HG02943 (cell line): Measurements from ENCODE around the gene CTRB1.
"Not testable (repeated sequence)": the region's sequence is repeated elsewhere in the genome, so short reads cannot be mapped to it uniquely, and the experiment has no call there.

ENCODE experiments used
- ATAC-seq: cut with Tn5 transposase; IDR thresholded peaks from one replicate; pipeline ENCODE4 v1.9.1; 2021; ENCODE audit warnings: mild to moderate bottlenecking, low read depth, moderate library complexity; ENCODE audit not compliant: unreplicated experiment

CTRB1 gene

GRCh38 chr16:75264999-75265910 is 46.5 kb downstream of the CTRB1 start:
- peak; percentile 19 for ATAC-seq

- ATAC-seq: peak; percentile 64
Observed at GRCh38 chr16:75265911-75266701, 47.3 kb downstream of the CTRB1 start.

- ATAC-seq: no peak
Observed at GRCh38 chr16:75266738-75267630, 48.2 kb downstream of the CTRB1 start.

DNA sequence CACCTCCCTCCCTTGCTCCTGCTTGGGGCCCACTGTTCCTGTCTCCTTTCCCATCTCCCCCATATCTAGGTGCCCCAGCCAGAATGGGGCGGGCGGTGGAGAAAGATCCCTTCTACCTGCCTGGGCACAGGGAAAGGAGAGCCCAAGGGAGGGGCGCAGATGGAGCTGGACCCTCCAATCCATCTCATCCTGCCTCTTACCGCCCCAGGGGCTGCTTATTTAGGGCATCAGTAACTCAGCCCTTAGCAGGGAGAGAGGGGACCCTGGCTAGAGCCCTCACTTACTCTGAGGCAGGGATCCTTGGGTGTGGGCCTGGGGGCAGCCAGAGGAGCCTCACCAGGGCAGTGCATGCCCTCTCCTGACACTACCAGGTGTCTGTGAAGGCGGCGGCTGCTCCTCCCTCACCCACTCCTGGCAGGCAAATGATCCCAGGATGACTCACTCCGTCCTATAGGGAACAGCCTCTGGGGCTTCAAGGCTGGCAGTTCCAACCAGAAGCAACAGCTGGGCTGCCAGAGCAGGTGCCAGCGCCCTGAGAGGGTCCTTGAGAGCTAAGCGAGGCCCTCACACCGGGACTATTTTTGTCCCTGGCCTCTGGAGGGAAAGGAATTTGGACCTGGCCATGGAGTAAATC is 49.0 kb downstream of the CTRB1 start:
- ATAC-seq: no peak

- ATAC-seq: not testable (repeated sequence)
Observed at GRCh38 chr16:75269358-75269757, 50.6 kb downstream of the CTRB1 start.

DNA sequence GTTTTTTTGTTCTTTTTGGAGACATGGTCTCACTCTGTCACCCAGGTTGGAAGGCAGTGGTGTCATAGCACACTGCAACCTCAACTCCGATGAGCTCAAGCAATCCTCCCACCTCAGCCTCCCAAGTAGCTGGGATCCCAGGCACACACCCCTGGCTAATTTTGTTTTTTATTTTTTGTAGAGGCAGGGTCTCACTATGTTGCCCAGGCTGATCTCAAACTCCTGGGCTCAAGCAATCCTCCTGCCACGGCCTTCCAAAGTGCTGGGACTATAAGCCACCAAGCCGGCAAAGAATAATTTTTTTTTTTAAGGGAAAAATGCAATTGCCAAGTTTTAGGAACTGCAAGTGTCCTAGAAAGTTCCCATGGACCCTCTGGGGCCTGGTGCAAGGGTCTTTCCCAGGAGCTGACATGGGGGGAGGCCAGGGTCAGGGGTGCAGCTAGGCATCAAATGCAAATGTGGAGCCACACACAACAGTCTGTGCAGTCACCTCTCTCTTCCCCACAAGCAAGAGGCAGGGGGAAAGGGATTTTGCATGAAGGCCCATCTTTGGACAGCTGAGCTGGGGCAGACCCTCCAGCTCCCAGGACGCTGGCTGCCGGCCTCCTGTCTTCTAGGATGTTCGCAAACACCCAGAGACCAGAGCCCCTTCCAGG is 52.8 kb downstream of the CTRB1 start:
- ATAC-seq: no peak

DNA sequence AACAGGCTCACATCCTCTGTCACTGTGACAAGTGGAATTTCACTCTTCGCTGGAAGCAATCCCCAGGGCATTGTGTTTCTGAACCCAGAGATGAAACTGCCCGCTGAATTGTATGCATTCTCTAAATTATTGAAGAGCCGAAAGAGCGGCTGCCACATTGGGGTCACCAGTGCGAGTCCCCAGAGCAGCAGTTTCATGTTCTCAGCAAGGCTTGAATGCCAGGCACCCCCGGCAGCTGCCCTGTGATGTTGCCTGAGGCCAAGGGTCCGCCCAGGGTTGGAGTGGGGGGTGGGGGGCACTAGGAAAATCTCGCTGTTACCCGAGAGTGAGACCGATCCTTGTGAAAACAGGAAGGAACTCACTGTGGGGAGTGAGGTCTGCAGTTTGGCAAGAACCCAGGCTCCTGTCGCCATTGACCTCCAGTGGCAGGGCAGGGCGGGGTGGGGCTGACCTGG is 53.3 kb downstream of the CTRB1 start:
- ATAC-seq: no peak

DNA sequence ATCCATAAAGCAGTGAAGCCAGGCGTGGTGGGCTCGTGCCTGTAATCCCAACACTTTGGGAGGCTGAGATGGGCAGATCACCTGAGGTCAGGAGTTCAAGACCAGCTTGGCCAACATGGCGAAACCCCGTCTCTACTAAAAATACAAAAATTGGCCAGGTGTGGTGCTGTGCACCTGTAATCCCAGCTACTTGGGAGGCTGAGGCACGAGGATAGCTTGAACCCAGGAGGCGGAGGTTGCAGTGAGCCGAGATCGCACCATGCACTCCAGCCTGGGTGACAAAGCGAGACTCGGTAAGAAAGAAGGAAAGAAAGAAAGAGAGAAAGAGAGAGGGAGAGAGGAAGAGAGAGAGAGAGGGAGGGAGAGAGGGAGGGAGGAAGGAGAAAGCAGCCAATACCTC is 53.8 kb downstream of the CTRB1 start:
- not testable (repeated sequence) for ATAC-seq

- ATAC-seq: no peak
Observed at GRCh38 chr16:75273054-75273925, 54.5 kb downstream of the CTRB1 start.
